Caco-2 (cell line): ENCODE results near the gene TOMM20. TPM values are rescaled to one million over a fixed set of nuclear protein-coding genes. Genes with fewer than 3 reads are reported as not detected.

ENCODE experiments used
- BruUV-seq: library from RNA; stranded (reverse); fragments of 400-500 nt; replicated peaks from 2 replicates; lab custom pipeline; 2021; lab: Mats Ljungman, UMichigan
- CTCF ChIA-PET: fragments of 300-600 bp; sonication (Branson Sonifier 250); formaldehyde crosslinking; loops from one replicate; lab custom pipeline; 2022; ENCODE audit warnings: antibody characterized with exemption; lab: Charles Lee
- POLR2A ChIA-PET: fragments of 300-600 bp; sonication (Branson Sonifier 250); formaldehyde crosslinking; loops from one replicate; lab custom pipeline; 2022; ENCODE audit warnings: antibody characterized with exemption; lab: Charles Lee
- DNase-seq, 2 experiments: peaks; one replicate each; pipeline versions ENCODE4 v3.0.0 to v3.0.0-alpha.2; 2020 to 2022
- H3K27me3 ChIP-seq: replicated peaks from 2 replicates; pipeline ENCODE4 v1.6.0; 2011; ENCODE audit warnings: low read length; ENCODE audit not compliant: control insufficient read depth, insufficient read depth
- H3K36me3 ChIP-seq: 2 replicates; pipeline ENCODE4 v1.5.1; 2011; ENCODE audit warnings: low read length; ENCODE audit not compliant: control insufficient read depth, insufficient read depth
- H3K4me1 ChIP-seq: fragments of 250-450 bp; sonication (Bioruptor Pico); 2 replicates; pipeline ENCODE4 v1.5.1; 2020; ENCODE audit warnings: mild to moderate bottlenecking
- H3K4me3 ChIP-seq: 2 replicates; pipeline ENCODE4 v1.5.1; 2011; ENCODE audit warnings: low read depth, mild to moderate bottlenecking, control low read depth, low read length
- H3K9me3 ChIP-seq: fragments of 250-450 bp; sonication (Bioruptor Pico); 2 replicates; pipeline ENCODE4 v1.5.1; 2020; ENCODE audit warnings: mild to moderate bottlenecking, moderate library complexity
- H3K27ac Mint-ChIP-seq: one replicate; pipeline ENCODE4 v1.8.0; 2022; ENCODE audit warnings: mixed read lengths; ENCODE audit not compliant: unreplicated experiment
- H3K27me3 Mint-ChIP-seq: one replicate; pipeline ENCODE4 v1.8.0; 2022; ENCODE audit warnings: mixed read lengths; ENCODE audit not compliant: insufficient read depth, unreplicated experiment
- H3K36me3 Mint-ChIP-seq: one replicate; pipeline ENCODE4 v1.8.0; 2022; ENCODE audit warnings: mild to moderate bottlenecking, mixed read lengths; ENCODE audit not compliant: insufficient read depth, unreplicated experiment
- H3K4me1 Mint-ChIP-seq: one replicate; pipeline ENCODE4 v1.8.0; 2022; ENCODE audit warnings: low read depth, mixed read lengths; ENCODE audit not compliant: unreplicated experiment
- H3K4me3 Mint-ChIP-seq: one replicate; pipeline ENCODE4 v1.8.0; 2022; ENCODE audit warnings: mild to moderate bottlenecking, moderate library complexity, mixed read lengths; ENCODE audit not compliant: unreplicated experiment
- H3K9me3 Mint-ChIP-seq: one replicate; pipeline ENCODE4 v1.8.0; 2022; ENCODE audit warnings: mixed read lengths; ENCODE audit not compliant: unreplicated experiment
- CTCF ChIP-seq, 2 experiments: fragments of 200-600 bp in 1 of 2; IDR thresholded peaks; 1 replicate in 1 of 2; 2 replicates in 1 of 2; pipeline versions ENCODE4 v1.5.1 to v1.8.0; 2011 to 2022; ENCODE audit warnings: antibody characterized with exemption in 1 of 2, control low read depth in 1 of 2, inconsistent platforms in 1 of 2, low read depth in 1 of 2, low read length in 1 of 2, mild to moderate bottlenecking in 1 of 2, moderate library complexity in 1 of 2; ENCODE audit not compliant: insufficient read depth in 1 of 2, severe bottlenecking in 1 of 2, unreplicated experiment in 1 of 2
- intact Hi-C: fragments of 100-400 bp; cut with micrococcal nuclease; formaldehyde crosslinking; loops from one replicate; pipeline ENCODE4 v1.10.0; 2022; ENCODE audit not compliant: unreplicated experiment
- total RNA-seq: library from RNA; stranded (reverse); gene quantifications from 2 replicates; pipeline ENCODE4 v1.2.3, GENCODE V29; 2022

TOMM20 gene
- total RNA-seq, 1 experiment from 2014 or later = 137 TPM

GRCh38 chr1:235130766-235131270 is 2.2 kb upstream of the TOMM20 start:
- H3K4me1 ChIP-seq = peaks cover 21% of the 10 kb centered on the region
- DNase-seq = no peak
- intact Hi-C loops = no loop called here
- peaks cover 2% of the 10 kb centered on the region; the same call in 1 of the 2 replicates for H3K36me3 ChIP-seq
- H3K4me3 ChIP-seq = no peak overlapping the region
- BruUV-seq = no TSS peak
- peaks cover 15% of the 10 kb centered on the region for H3K4me1 Mint-ChIP-seq
- ChIA-PET POLR2A (no interaction called here), CTCF (no interaction called here)
- no peaks in the 10 kb centered on the region for H3K9me3 Mint-ChIP-seq
- no peak overlapping the region for H3K27ac Mint-ChIP-seq
- H3K4me3 Mint-ChIP-seq = no peak overlapping the region
- H3K27me3 ChIP-seq = no peaks in the 10 kb centered on the region
- TF ChIP-seq CTCF (IDR thresholded peaks at IDR 0.05; ENCODE audit: insufficient read depth in 1 of 2, low read depth in 1 of 2, low read length in 1 of 2, severe bottlenecking in 1 of 2, unreplicated experiment in 1 of 2) = no peak
- peaks cover 86% of the 10 kb centered on the region for H3K36me3 Mint-ChIP-seq
- H3K9me3 ChIP-seq = no peaks in the 10 kb centered on the region
- H3K27me3 Mint-ChIP-seq = no peaks in the 10 kb centered on the region

DNA sequence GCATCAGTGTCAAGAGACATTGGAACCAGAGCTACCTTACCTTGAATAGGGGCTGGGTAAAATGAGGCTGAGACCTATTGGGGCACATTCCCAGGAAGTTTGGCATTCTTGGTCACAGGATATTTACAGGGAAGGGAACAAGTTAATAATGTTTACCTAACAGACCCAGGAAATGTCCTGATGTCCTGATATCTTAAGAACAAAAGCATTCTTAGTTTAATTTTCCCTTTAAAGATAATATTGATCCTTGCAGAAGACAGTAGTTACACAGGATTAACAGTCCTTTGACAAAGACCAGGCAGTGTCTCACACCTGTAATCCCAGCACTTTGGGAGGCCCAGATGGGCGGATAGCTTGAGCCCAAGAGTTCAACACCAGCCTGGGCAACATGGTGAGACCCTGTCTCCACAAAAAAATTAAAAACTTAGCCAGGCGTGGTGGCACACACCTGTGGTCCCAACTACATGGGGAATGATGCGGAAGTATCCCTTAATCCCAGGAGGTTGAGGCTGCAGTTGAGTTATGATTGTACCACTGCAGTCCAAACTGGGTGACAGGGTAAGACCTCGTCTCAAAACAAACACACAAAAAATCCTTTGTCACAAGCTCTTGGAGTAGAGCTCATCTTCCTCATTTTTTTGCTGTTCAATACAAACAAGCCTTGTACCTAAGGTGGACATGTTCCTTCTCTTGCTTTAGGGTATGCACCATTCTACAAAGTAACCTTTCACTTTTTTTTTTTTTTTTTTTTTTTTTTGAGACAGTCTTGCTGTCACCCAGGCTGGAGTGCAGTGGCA is 1.3 kb upstream of the TOMM20 start:
- Mint-ChIP-seq H3K27ac (peak overlapping the region; percentile 99), H3K4me1 (peaks cover 15% of the 10 kb centered on the region), H3K27me3 (no peaks in the 10 kb centered on the region), H3K4me3 (peak overlapping the region; percentile 100), H3K36me3 (peaks cover 86% of the 10 kb centered on the region), H3K9me3 (no peaks in the 10 kb centered on the region)
- Histone ChIP-seq H3K36me3 (peaks cover 2% of the 10 kb centered on the region; the same call in 1 of the 2 replicates), H3K9me3 (no peaks in the 10 kb centered on the region), H3K4me1 (peaks cover 21% of the 10 kb centered on the region), H3K4me3 (no peak overlapping the region), H3K27me3 (no peaks in the 10 kb centered on the region)
- BruUV-seq = no TSS peak
- peak; percentile 53 to 61 for DNase-seq
- intact Hi-C loops = loop anchor here (2.0 to 10.0 kb wide), 3 partner anchors 32 to 375 kb away; partner anchors contain the start of genes ARID4B, B3GALNT2, GGPS1 and RBM34
- TF ChIP-seq CTCF (IDR thresholded peaks at IDR 0.05; ENCODE audit: insufficient read depth in 1 of 2, low read depth in 1 of 2, low read length in 1 of 2, severe bottlenecking in 1 of 2, unreplicated experiment in 1 of 2) = no peak
- POLR2A ChIA-PET = interaction anchor here (0.6 to 0.9 kb wide), 2 partner anchors 159 to 237 kb away, joined by 3 read pairs; partner anchors contain the start of gene TBCE
- CTCF ChIA-PET = no interaction called here

DNA sequence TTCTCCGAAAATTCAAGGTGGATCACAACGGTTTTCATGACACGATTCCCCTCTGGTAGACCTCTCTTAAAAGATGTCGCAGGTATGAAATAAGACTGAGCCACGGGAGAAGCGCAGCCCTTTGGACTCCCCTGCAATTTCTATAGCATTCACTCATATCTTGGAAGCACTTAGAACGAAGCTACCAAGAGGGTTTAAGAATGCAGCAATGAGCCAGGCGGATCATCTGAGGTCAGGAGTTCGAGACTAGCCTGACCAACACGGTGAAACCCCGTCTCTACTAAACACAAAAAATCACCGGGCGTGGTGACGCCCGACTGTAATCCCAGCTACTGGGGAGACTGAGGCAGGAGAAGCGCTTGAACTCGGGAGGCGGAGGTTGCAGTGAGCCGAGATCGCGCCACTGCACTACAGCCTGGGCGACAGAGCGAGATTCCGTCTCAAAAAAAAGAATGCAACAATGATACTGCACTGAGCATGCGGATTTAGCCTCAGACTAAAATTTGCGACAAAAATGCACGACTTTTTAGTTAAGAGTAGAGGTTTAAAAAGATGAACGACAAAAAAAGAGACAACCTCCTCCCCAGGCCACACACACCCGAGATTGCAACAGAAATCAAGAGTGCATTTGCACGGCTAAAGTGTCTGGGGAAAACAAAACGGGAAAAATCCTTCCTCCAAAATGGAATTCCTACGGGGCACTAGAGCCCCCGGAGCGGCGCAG is 743 bp downstream of the TOMM20 start:
- no peaks in the 10 kb centered on the region; the same call in 1 of the 2 replicates for H3K36me3 ChIP-seq
- CTCF ChIA-PET = interaction anchor here (1.1 kb wide), 1 partner anchor 44 kb away, joined by 3 read pairs; no protein-coding TSS in a partner anchor
- Mint-ChIP-seq H3K27ac (peak overlapping the region; percentile 99), H3K4me3 (peak overlapping the region; percentile 100), H3K36me3 (peaks cover 83% of the 10 kb centered on the region), H3K4me1 (peaks cover 15% of the 10 kb centered on the region), H3K27me3 (no peaks in the 10 kb centered on the region), H3K9me3 (no peaks in the 10 kb centered on the region)
- no peaks in the 10 kb centered on the region for H3K27me3 ChIP-seq
- POLR2A ChIA-PET = interaction anchor here (0.6 kb wide), 2 partner anchors 33 to 656 kb away, joined by 3 to 6 read pairs; partner anchors contain the start of gene RBM34
- no peaks in the 10 kb centered on the region for H3K9me3 ChIP-seq
- no TSS peak for BruUV-seq
- DNase-seq = peak in 1 of 2 experiments; percentile 22
- no peak for TF ChIP-seq CTCF (IDR thresholded peaks at IDR 0.05; ENCODE audit: insufficient read depth in 1 of 2, low read depth in 1 of 2, low read length in 1 of 2, severe bottlenecking in 1 of 2, unreplicated experiment in 1 of 2)
- intact Hi-C loops = loop anchor here (2.0 to 10.0 kb wide), 3 partner anchors 34 to 377 kb away; partner anchors contain the start of genes ARID4B, B3GALNT2, GGPS1 and RBM34
- H3K4me1 ChIP-seq = peaks cover 23% of the 10 kb centered on the region
- H3K4me3 ChIP-seq = peak overlapping the region; percentile 81
